Subcutaneous adipose tissue (tissue), 4 donors: ENCODE data around the gene KCNG1. TPM values are rescaled to one million over a fixed set of nuclear protein-coding genes. Genes with fewer than 3 reads are reported as not detected.

Source experiments
- total RNA-seq, 4 donors: library from RNA; depleted of rRNA; stranded (reverse); fragments of >200 nt; gene quantifications; one replicate each; pipeline ENCODE4 v1.1.0, GENCODE V29; 2016
- TF ChIP-seq, protein P1 (sequence below): fragments of 450-650 bp; IDR thresholded peaks from one replicate; pipeline ENCODE4 v1.5.1; 2016; ENCODE audit warnings: low read depth, mild to moderate bottlenecking, control low read depth, antibody characterized with exemption, moderate library complexity

Gene KCNG1
- total RNA-seq, 4 donors from 2014 or later, result 0.34 TPM; not detected in 3

DNA sequence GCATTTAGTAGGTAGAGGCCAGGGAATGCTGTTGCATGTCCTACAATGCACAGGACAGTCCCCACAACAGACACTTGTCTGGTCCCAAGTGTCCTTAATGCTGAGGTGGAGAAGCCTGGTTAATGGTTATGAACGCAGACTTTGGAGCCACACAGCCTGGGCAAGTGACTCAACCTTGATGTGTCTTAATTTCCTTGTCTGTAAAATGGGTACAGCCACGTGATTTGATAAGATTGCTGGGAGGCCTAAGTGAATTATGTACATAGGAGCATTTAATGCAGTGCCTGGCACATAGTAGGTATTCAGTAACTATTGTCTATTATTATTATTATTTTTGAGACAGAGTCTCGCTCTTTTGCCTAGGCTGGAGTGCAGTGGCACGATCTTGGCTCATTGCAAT lies 11.4 kb downstream of the KCNG1 start:
- TF ChIP-seq, protein P1, sequence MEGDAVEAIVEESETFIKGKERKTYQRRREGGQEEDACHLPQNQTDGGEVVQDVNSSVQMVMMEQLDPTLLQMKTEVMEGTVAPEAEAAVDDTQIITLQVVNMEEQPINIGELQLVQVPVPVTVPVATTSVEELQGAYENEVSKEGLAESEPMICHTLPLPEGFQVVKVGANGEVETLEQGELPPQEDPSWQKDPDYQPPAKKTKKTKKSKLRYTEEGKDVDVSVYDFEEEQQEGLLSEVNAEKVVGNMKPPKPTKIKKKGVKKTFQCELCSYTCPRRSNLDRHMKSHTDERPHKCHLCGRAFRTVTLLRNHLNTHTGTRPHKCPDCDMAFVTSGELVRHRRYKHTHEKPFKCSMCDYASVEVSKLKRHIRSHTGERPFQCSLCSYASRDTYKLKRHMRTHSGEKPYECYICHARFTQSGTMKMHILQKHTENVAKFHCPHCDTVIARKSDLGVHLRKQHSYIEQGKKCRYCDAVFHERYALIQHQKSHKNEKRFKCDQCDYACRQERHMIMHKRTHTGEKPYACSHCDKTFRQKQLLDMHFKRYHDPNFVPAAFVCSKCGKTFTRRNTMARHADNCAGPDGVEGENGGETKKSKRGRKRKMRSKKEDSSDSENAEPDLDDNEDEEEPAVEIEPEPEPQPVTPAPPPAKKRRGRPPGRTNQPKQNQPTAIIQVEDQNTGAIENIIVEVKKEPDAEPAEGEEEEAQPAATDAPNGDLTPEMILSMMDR, result no peak

DNA sequence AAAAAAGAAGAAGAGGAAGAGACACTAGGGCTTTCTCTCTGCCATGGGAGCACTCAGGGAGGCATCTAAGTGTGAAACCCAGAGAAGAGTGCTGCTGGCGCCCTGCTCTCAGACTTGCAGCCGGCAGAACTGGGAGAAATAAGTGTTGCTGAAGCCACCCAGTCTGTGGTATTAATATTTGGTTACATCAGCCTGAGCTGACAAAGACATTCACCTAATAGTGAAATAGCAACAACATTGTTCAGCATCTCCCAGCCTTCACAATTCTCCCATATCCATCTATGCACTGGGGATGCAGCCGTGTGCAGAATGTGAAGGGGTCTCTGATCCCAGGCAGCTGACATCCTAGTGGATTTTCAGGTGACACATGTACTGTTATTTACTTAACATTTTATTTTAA lies 12.0 kb downstream of the KCNG1 start:
- TF ChIP-seq, protein P1, result no peak

DNA sequence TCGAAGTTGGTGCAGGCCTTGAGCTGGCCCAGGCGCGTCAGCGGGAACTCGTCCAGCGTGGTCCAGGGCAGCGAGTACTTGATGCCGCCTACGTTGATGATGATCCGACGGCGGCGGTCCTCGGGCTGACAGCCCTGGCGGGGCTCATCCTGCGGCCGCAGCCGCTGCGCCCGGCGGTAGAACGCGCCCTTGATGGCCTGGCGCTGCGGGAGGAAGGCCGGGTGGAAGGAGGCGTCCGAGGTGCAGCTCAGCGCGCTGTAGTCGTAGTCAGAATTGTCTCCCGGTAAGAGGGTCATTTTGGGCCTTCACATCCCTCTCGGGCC lies 12.9 kb downstream of the KCNG1 start:
- TF ChIP-seq, protein P1, result no peak

DNA sequence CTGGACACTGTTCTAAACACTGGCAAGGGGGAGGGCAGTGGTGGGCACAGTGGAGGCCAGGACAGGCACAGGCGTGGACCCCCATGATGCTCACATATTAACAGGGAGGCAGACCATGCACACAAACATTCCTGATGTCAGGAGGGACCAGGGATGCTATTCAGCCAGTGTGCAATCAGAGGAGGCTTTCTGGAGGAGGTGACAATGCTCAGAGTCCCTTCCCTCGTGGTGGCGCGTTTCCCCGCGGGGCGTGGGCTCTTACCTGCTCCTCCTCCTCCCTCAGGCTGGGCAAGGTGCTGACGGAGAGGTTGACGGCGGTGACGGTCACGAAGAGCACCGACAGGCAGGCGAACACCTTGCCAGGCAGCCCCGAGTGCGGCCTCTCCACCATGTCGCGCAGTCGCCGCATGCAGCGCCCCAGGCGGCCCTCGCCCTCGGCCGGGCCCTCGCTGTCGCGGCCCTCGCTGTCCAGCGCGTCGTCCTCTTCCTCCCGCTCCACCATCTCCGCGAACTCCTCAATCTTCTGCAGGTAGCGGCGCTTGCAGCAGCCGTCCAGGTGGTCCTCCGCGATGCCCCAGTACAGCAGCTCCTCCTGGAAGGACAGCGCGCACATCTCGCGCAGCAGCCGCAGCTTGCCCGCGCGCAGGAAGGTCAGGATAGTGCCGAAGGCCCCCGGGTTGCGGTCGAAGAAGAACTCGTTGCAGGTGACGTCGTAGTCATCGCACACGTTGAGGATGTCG lies 13.4 kb downstream of the KCNG1 start:
- TF ChIP-seq, protein P1, result no peak

DNA sequence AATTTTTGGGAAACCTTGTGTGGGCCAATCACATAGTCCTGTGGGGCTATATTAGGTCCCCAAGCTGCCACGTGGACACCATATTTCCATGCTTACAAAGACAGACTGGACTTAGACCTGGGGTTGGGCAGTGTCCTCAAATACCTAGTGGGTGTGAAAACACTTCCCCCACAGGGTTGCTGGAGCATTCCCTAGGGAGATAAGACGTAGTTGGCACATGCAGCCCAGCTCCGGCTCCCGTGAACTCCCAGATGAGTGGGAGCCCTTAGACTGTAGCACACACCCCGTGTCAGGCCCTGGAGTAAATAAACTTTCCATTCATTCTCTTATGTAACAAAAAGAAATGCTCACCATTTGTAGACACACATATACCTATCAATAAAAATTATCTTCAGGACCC lies 14.2 kb downstream of the KCNG1 start:
- TF ChIP-seq, protein P1, result no peak

DNA sequence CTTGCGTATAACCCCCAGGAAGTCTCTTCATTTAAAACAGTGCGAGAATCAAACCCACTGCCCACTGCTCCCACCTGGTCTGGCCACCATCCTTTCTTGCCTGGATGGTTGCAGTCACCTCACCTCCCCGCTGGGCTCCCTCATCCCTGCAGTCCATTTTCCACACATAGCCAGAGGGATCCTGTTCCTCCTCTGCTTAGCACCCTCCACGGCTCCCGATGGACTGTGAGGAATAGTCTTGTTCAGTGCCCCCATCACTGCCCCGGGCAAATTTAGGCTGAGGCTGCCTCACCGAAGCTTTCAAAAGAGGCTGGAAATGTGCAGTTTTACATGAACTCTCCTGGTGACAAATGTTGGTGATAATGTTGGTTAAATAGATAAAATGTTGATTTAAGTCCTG lies 17.7 kb downstream of the KCNG1 start:
- TF ChIP-seq, protein P1, result no peak

DNA sequence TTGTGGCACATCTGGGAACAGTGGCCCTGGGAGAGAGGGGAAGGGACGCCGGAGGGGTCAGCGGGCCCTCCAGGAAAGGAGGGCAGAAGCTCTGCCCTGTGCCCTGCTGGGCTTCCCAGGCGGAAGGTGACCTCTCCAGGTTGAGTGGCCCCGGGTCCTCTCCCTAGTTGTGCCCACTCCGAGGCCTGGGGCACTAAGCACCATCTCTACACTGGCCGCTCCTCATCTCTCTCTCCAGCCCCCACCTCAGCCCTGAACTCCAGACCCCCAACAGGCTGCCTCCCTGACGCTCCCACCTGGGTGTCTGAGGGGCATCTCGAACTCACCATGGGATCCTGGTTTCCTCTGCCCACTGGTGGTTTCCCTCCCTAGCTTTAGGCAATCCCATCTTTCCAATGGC lies 18.1 kb downstream of the KCNG1 start:
- TF ChIP-seq, protein P1, result no peak
